Endometrial microvascular endothelial cells (primary cell): ENCODE data around the gene PLEKHM3. TPM values are rescaled to one million over a fixed set of nuclear protein-coding genes. Genes with fewer than 3 reads are reported as not detected.
"Not testable (repeated sequence)": the region's sequence is repeated elsewhere in the genome, so short reads cannot be mapped to it uniquely, and the experiment has no call there.

Experiments
- in situ Hi-C: cut with HindIII; loops from 2 replicates; pipeline ENCODE4 v1.10.0; 2017; ENCODE audit warnings: low sequenced_read_pairs, low pct_unique_long_range_greater_than_20kb; ENCODE audit errors: inconsistent ontology term
- total RNA-seq: library from RNA; depleted of rRNA; stranded (reverse); fragments of >200 nt; gene quantifications from one replicate; pipeline ENCODE4 v1.2.3, GENCODE V29; 2015; ENCODE audit errors: inconsistent ontology term

PLEKHM3 gene
- total RNA-seq, 1 donor from 2014 or later, result 3.3 TPM

DNA sequence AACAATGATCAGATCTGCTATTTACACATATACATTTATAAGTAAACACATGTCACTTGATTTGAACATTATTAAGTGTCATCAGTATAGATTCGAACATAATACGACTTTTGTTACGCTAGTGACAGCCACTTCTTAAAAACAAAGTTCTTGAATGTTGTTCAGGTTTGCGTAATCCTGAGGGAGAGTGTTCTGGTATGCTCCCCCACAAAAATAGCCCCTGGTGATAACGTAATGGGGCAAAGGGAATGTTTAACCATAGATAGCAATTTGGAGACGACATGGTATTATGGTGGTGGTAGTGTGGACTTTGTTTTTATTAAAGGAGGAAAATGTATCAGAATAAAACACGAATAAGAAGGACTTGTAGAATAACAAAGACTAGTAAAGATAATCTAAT, 90.6 kb downstream of the PLEKHM3 start:
- in situ Hi-C loops, result no loop called here

DNA sequence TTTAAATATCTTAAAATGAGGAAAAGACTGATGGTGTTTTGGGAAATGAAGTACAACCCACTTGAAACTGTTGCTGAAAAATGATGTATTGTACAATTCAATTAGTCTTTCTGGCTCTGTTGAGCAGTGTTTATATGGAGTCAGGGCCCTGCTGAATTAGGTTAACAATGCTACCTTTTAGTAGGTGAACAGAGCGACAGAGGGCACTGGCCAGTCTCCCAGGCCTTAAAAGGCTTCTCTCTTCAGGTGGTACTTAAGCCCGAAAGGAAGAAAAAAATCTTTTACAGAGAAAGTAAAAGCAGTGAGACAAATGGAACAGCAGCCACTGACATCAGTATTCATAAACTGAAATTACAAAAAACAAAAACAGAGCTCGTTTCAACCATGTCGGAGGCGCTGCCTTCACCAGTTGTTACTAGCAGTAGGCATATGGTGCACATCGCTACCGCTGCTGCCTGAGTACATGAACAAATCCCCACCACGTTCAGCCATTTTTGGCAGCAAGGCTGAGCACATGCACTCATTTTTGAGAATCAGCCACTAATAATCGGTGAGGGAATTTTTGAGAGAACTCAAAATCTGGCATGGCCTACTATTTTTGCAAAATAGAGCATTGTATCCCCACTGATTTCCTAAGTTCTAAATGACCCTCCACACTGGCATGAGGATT, 91.8 kb downstream of the PLEKHM3 start:
- in situ Hi-C loops, result no loop called here

DNA sequence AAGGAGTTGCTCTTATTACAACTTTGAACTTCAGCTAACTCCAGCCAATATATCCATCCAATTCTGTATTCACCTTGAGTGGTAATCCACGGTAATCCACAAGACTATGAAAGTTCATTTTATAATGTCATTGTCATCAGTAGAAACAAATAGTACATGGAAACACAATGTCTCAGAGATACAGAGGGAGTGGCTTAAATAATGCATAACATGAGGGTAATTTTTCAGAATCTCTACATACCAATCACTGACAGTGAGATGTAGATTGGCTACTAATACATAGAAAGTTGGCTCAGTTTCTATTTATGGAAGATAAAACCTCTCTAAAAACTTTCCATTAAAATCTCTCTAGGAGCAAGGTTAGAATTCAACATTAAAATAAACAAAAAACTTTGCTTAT, 93.2 kb downstream of the PLEKHM3 start:
- in situ Hi-C loops, result no loop called here

DNA sequence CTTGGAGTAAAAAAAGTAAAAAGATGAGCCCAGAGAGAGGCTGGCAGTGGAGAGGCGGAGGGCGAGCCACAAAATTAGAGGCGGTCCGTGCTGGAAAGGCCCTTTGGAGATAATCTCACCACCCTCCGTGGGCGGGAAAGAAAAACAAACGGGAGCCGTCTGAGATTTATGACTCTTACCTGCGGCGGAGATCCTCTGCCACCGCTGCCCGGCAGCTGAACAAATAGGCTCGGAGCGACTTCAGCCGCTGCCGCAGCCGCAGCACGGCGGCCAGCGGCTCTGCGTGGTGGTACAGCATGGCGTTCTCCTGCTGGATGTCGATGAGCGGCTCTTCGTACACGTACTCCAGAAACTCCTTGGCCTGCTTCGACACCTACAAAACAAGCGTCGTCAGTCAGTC, 94.6 kb downstream of the PLEKHM3 start:
- in situ Hi-C loops, result no loop called here

DNA sequence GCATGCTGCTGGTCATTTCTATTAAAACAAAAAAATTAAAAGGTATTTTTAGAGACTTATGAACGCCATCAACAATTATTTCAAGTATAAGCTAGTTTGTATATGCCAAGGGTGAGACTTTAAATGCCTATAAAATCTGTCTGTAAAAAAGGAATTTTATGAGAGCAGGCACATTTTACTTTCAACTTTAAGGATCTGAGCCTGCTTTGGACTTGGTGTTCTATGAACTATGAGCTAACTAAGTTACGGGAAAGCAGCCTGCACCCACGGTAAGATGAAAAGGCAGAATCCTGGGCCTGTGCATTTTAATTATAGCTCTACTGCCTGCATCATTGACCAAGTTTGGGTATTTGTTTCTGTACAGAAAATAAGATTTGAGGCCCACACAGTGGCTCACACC, 95.4 kb downstream of the PLEKHM3 start:
- in situ Hi-C loops, result no loop called here

DNA sequence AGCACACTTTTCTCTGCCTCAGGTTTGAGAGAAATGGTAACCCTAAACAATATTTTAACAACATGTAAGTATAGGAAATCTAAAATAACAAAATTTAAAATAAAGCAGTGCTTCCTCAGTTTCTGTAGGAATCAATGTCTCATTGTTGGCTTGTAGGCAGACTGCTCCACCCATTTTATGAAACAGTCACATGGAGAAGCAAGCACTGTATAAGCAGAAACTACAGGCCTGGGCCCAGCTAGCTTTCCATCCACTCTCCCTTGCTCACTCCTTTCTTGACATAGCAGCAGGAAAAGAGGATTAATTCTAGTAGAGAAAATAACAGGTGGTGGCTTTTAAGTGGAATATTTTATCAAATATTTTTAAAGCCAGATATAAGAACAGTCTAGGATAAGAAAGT, 97.2 kb downstream of the PLEKHM3 start:
- in situ Hi-C loops, result no loop called here

DNA sequence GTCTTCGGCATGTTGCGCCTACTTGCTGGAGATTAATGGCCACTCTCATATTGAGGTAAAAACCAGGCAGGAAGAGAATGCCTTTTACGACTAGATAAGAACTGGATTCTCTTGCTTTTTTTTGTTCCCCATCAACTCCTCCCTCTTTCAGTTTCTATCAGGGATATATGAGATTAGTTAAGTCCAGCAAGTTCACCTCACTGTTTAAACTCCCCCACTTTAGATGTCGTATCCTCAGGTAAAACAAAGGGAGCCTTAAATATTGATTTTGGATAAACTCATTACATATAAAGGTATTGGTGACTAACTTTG, 98.4 kb downstream of the PLEKHM3 start:
- in situ Hi-C loops, result no loop called here

DNA sequence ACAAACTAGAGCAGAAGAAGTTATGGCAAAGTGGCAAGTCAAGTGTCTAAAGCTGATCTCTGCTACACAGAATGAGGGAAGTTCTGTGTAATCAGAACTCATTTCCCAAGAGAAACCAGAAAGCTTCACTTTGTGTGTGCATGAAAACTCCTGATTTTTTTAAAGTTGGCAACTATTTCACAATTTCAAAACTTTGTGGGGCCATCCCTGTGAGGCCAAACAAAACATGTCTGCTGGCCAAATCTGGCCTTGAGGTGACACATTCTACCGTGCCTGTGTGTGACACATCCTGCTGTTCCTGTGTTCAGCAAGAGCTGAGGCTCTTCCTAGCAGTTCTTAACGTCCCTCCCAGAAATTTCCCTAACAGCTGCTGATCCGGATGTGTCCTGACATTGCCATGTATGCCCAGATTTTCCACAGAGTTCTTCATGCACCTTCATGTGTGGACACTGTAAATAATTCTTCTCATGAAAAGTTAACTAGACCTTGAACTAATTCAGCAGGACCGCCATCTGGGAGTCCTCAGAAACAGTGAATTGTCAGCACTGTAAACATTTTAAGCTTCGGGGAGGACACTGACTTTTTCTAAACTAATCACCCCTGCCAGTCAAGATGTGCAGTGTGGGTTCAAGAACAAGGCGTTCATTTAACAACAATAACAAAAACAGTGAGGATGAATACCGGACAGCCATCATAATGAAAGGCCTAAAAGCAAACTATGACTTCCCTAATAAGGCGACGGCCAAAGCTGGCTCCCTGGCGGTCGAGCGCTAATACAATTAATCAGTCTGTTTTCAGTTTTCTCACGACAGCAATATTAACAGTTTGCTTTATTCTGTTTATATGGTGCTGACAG, 99.0 kb downstream of the PLEKHM3 start:
- in situ Hi-C loops, result no loop called here

DNA sequence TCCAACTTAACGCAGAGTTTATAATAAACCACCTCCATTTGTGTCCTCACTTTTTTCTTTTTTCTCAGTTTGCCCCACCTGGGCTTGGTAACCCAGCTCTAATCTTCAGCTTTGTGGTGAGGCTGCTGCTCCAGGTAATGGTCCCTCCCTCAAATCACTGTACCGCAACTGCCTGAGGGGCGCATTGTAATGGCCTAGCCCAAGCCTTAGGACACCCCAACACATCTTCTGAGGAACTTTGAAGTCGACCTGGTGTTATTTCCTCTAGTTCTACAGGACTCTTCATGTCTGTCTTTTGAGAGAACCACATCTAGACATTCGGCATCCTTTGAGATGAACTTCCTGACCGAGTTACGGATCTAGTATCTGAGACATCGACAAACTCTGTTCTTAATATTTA, 99.7 kb downstream of the PLEKHM3 start:
- in situ Hi-C loops, result no loop called here

DNA sequence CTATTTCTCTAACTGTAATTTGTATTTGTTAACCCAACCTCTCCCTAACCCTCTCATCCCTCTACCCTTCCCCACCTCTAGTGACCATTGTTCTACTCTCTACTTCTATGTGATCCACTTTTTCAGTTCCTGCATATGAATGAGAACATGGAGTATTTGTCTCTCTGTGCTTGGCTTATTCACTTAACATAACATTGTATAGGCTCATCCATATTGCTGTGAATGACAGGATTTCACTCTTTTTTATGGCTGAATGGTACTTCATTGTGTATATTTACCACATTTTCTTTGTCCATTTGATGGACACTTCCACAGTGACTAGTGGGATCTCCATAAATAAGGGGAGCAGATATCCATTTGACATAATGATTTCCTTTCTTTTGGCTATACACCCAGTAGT, 103.7 kb downstream of the PLEKHM3 start:
- in situ Hi-C loops, result no loop called here

DNA sequence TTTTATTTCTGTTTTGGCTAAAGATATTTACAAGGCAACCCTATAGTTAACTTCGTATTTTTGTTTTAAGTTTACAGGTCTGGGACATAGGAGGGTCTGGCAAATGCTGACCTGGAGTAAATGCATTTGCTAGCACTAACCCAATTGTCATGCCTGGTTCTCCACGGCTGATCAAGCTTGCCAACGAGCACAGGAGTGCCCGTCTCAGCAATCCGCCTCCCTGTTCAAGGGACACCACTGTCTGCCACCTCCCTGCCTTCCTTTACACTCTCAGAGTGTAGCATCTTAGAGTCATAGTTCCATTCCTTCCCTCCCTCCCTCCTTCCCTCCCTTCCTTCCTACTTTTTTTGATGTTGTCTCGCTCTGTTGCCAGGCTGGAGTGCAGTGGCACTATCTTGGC, 104.6 kb downstream of the PLEKHM3 start:
- in situ Hi-C loops, result no loop called here

DNA sequence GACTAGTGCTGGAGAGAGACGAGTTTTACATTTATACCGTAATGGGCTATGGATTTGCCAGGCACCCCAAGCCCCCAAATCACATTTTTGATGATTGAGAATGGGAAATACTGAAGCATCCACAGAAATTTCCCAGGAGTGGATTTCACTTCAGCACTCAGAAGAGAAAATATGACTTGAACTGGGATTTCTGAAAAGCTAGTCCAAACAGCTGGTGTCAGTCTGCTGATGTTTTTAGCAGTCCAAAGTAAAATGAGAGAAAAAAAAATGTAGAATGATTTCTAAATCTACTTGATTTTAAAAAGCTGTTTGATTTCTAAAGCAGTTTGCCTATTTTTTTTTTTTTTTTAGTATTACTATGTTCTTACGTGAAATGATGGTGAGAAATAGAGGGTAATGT, 105.0 kb downstream of the PLEKHM3 start:
- in situ Hi-C loops, result no loop called here

DNA sequence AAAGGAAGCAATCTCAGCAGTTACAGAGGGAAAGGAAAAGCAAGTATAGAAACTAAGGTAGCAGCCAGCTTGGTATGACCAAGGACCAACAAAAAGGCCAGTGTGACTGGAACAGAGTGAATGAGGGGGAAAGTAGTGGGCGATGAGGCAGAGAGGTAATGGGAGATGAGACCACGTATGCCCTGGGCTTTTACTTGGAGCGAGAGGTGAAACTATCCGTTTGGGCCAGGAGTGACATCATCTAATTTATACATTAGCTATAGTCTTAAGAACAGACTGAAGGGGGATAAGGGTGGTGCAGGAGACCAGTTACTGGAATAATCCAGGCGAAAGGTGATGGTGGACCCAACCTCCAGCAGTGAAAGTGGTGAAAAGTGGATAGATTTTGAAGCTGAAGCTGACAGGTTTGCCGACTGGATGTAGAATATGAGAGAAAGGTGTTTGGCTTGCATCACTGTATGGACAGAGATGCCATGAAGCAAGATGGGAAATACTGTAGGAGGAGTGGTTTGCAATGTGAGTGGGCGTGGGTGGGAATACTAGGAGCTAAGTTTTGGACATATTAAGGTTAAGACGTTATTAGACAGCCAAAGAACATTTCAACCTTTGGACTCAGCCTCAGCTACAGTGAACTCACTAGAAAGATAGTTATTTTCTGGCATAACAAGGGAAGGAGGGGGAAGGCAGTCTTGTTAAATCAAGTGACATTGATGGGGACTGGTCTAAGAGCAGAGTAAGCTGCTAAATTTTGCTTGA, 106.0 kb downstream of the PLEKHM3 start:
- in situ Hi-C loops, result no loop called here

DNA sequence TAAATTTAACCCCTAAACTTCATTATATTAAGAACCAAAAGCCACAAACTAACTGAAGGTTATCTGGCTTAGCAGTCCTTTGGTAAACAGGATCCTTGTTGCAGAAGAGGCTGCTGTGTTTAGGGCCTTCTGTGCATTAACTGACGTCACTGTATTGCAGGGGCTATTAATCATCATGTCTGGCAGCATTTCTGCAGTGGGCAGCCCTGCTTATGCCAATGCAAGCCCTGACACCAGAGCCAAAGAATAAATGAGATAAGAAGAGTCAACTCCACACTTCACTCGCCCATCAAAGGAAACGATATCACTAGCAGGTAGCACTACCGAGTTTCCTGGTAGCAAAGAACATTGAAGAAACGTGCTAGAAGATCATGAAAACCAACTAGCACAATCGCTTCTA, 110.6 kb downstream of the PLEKHM3 start:
- in situ Hi-C loops, result no loop called here

DNA sequence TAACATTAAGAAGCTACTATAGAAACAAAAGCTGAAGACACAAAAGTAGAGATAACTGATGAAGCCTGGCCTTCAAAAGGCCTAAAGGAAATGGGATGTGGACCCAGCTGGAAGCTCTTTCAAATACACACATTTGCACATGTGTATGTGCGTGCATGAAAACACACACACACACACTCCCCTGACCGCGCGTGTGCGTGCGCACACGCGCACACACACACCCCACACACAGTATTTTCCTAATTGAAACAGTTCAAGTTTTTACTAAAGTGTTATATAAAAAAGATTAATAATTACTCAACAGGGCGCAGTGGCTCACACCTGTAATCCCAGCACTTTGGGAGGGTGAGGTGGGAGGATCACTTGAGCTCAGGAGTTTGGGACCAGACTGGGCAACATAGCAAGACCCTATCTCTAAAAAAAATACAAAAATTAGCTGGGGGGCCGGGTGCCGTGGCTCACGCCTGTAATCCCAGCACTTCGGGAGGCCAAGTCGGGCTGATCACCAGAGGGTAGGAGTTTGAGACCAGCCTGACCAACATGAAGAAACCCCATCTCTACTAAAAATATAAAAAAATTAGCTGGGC, 111.5 kb downstream of the PLEKHM3 start:
- in situ Hi-C loops, result no loop called here

DNA sequence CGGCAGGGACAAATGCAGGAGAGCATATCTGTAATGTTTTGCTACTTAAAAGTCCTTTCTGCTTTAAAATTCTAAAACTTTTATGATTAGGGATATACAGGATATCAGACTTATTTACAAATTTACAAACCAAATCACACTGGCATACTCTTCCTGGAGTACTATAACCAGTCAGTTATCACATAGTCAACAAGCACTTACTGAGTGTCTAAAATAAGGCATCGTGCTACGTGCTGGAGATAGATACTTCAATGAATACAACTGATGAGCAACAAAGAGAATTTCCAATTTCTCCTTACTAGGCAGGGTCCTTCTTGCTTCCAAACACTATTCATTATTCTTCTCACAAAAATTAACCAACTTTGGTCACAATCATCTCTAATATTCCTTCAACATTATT, 113.5 kb downstream of the PLEKHM3 start:
- in situ Hi-C loops, result no loop called here

DNA sequence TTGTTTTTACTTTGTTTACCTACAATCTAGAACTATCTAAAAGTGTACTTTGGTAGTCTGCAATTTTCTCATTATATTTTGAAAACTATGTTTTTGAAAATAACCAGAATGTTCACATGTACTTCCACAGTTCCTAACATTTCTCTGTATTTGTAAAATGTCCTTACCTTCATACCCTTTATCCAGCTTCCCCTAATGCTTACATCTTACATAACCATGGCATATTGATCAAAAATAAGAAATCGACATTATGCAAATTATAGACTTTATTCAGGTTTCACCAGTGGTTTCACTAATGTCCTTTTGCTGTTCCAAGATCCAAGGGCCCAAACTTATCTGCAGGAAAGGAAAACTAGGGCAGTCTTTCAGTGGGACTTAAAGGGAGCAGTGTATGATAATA, 114.1 kb downstream of the PLEKHM3 start:
- in situ Hi-C loops, result no loop called here

DNA sequence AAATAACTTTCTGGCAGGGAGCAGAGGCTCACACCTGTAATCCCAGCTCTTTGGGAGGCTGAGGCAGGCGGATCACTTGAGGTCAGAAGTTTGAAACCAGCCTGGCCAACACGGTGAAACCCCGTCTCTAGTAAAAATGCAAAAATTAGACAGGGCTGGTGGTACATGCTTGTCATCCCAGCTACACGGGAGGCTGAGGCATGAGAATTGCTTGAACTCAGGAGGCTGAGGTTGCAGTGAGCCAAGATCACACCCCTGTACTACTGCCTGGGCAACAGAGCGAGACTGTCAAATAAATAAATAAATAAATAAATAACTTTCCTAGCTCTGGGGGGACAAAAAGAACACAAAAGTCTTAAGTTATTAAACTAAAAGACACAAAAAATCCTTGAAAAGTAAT, 118.8 kb downstream of the PLEKHM3 start:
- in situ Hi-C loops, result not testable (repeated sequence)

DNA sequence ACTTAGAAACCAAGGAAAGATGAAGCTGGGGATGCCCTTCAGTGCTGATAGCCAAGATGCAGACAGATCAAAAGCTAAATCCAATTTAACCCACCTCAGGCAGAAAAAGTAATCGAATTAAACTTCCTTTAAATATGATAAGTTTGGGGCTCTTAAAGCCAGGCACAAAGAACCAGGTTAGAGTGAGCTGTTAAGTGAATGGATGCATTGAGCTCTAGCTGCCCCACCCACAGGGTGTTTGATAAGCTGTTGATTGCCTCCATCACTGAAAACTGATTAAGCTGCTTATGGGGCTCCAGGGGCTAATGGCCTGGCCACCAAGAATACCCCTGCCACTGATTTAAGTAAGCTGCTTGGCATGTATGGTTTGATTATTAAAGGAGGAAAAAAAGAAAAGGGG, 119.8 kb downstream of the PLEKHM3 start:
- in situ Hi-C loops, result no loop called here

DNA sequence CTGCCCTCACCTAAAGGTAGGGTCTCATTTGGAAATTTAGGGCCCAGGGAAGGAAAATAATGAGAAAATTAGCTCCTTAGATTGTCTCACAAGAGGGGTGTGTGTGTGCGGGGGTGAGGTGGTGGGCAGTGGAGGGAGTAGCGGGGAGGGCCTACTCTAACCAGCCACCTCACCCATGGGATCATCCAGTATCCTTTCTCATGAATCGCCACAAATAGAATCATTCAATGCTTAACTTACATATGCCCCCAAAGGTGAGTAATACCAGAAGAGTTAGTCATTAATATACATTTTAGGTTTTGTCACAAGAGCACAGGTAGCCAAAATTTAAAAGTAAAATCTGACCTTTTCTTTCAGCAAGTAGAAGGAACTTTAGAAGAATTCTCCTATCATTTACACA, 122.1 kb downstream of the PLEKHM3 start:
- in situ Hi-C loops, result no loop called here
